Endothelial cell of umbilical vein (primary cell): ENCODE measurements around the gene GRB14.

ENCODE experiments used
- EZH2 ChIP-seq: IDR thresholded peaks from 2 replicates; pipeline ENCODE4 v1.6.1; 2012; ENCODE audit warnings: borderline replicate concordance, low read depth, mild to moderate bottlenecking, moderate library complexity, low read length, inconsistent platforms; ENCODE audit not compliant: severe bottlenecking
- JUN ChIP-seq: IDR thresholded peaks from 2 replicates; pipeline ENCODE4 v1.6.1; 2011; ENCODE audit warnings: borderline replicate concordance, low read depth; ENCODE audit not compliant: insufficient read length, insufficient read depth
- POLR2A ChIP-seq: IDR thresholded peaks from 2 replicates; pipeline ENCODE4 v1.6.1; 2012; ENCODE audit warnings: low read depth, mild to moderate bottlenecking, control low read depth, low read length
- POLR2AphosphoS5 ChIP-seq: IDR thresholded peaks from 2 replicates; pipeline ENCODE4 v1.6.1; 2012; ENCODE audit warnings: low read depth, mild to moderate bottlenecking, control low read depth, low read length, moderate library complexity; ENCODE audit not compliant: insufficient read depth
- TF ChIP-seq, protein P1 (sequence below), 2 donors: IDR thresholded peaks; 1 replicate in 1 of 2; 2 replicates in 1 of 2; pipeline ENCODE4 v1.5.1; 2011; ENCODE audit warnings: low read length in 2 of 2, mild to moderate bottlenecking in 2 of 2, moderate library complexity in 2 of 2, control low read depth in 1 of 2, inconsistent platforms in 1 of 2, low read depth in 1 of 2; ENCODE audit not compliant: insufficient read depth in 1 of 2; ENCODE audit errors: extremely low read depth in 1 of 2
- TF ChIP-seq, protein P2 (sequence below): IDR thresholded peaks from 2 replicates; pipeline ENCODE4 v1.6.1; 2011; ENCODE audit not compliant: insufficient read depth, insufficient read length

DNA sequence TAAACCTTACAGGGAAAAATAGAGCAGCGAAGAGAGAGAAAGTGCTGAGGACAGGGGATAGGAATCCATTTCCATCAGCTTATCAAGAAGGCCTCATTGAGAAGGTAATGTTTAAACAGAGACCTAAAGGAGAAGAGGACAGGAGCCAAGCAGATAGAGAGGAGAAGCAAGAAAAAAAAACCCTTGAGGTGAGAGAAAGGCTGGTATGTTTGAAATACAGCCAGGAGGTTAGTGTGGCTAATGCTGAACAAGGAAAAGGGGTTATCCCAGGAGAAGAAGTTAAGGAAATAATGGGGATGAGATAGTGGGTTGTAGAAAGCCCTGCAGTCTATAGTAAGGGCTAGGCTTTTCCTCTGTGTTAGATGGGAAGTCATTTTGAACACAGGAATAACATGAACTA is 90.8 kb downstream of the GRB14 start:
- no peak for TF ChIP-seq POLR2AphosphoS5
- TF ChIP-seq, protein P1, sequence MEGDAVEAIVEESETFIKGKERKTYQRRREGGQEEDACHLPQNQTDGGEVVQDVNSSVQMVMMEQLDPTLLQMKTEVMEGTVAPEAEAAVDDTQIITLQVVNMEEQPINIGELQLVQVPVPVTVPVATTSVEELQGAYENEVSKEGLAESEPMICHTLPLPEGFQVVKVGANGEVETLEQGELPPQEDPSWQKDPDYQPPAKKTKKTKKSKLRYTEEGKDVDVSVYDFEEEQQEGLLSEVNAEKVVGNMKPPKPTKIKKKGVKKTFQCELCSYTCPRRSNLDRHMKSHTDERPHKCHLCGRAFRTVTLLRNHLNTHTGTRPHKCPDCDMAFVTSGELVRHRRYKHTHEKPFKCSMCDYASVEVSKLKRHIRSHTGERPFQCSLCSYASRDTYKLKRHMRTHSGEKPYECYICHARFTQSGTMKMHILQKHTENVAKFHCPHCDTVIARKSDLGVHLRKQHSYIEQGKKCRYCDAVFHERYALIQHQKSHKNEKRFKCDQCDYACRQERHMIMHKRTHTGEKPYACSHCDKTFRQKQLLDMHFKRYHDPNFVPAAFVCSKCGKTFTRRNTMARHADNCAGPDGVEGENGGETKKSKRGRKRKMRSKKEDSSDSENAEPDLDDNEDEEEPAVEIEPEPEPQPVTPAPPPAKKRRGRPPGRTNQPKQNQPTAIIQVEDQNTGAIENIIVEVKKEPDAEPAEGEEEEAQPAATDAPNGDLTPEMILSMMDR (IDR thresholded peaks at IDR 0.05; ENCODE audit: extremely low read depth in 1 of 2, insufficient read depth in 1 of 2, low read depth in 1 of 2, low read length in 2 of 2) = no peak
- TF ChIP-seq JUN = no peak
- TF ChIP-seq POLR2A = no peak
- TF ChIP-seq, protein P2, sequence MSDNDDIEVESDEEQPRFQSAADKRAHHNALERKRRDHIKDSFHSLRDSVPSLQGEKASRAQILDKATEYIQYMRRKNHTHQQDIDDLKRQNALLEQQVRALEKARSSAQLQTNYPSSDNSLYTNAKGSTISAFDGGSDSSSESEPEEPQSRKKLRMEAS = no peak
- TF ChIP-seq EZH2 = no peak
